ENCODE data around the gene NKD2. TPM values are rescaled to one million over a fixed set of nuclear protein-coding genes. Genes with fewer than 3 reads are reported as not detected.

The NKD2 gene
- total RNA-seq, 1 donor from 2014 or later = 1.8 TPM

GRCh38 chr5:1009359-1010180 is 968 bp downstream of the NKD2 start:
- Mint-ChIP-seq H3K4me1 (ENCODE audit: unreplicated experiment) (peaks cover 8% of the 10 kb centered on the region), H3K27me3 (ENCODE audit: unreplicated experiment) (peaks cover 21% of the 10 kb centered on the region), H3K36me3 (ENCODE audit: low read depth, unreplicated experiment) (no peaks in the 10 kb centered on the region), H3K27ac (ENCODE audit: unreplicated experiment) (no peak overlapping the region), H3K4me3 (ENCODE audit: unreplicated experiment) (peak overlapping the region; percentile 25), H3K9me3 (ENCODE audit: unreplicated experiment) (no peaks in the 10 kb centered on the region)
- no peak for TF ChIP-seq CTCF (IDR thresholded peaks at IDR 0.05; ENCODE audit: unreplicated experiment)
- no peak for DNase-seq (ENCODE audit: low spot score)

- Mint-ChIP-seq H3K9me3 (ENCODE audit: unreplicated experiment) (no peaks in the 10 kb centered on the region), H3K4me3 (ENCODE audit: unreplicated experiment) (peak overlapping the region; percentile 25), H3K4me1 (ENCODE audit: unreplicated experiment) (peaks cover 8% of the 10 kb centered on the region), H3K27me3 (ENCODE audit: unreplicated experiment) (peaks cover 21% of the 10 kb centered on the region), H3K36me3 (ENCODE audit: low read depth, unreplicated experiment) (no peaks in the 10 kb centered on the region), H3K27ac (ENCODE audit: unreplicated experiment) (no peak overlapping the region)
- DNase-seq (ENCODE audit: low spot score) = no peak
- no peak for TF ChIP-seq CTCF (IDR thresholded peaks at IDR 0.05; ENCODE audit: unreplicated experiment)
These were observed 1.5 kb downstream of the NKD2 start for GRCh38 chr5:1010181-1010510.

GRCh38 chr5:1010641-1011046 is 2.0 kb downstream of the NKD2 start:
- no peak overlapping the region for H3K27ac Mint-ChIP-seq (ENCODE audit: unreplicated experiment)
- TF ChIP-seq CTCF (IDR thresholded peaks at IDR 0.05; ENCODE audit: unreplicated experiment) = no peak
- H3K4me1 Mint-ChIP-seq (ENCODE audit: unreplicated experiment) = peaks cover 8% of the 10 kb centered on the region
- DNase-seq (ENCODE audit: low spot score) = no peak
- no peaks in the 10 kb centered on the region for H3K36me3 Mint-ChIP-seq (ENCODE audit: low read depth, unreplicated experiment)
- no peaks in the 10 kb centered on the region for H3K9me3 Mint-ChIP-seq (ENCODE audit: unreplicated experiment)
- no peak overlapping the region for H3K4me3 Mint-ChIP-seq (ENCODE audit: unreplicated experiment)
- peaks cover 21% of the 10 kb centered on the region for H3K27me3 Mint-ChIP-seq (ENCODE audit: unreplicated experiment)

GRCh38 chr5:1011226-1011631 is 2.6 kb downstream of the NKD2 start:
- H3K27me3 Mint-ChIP-seq (ENCODE audit: unreplicated experiment) = peaks cover 21% of the 10 kb centered on the region
- H3K4me3 Mint-ChIP-seq (ENCODE audit: unreplicated experiment) = no peak overlapping the region
- no peaks in the 10 kb centered on the region for H3K9me3 Mint-ChIP-seq (ENCODE audit: unreplicated experiment)
- peak; percentile 66 for TF ChIP-seq CTCF (IDR thresholded peaks at IDR 0.05; ENCODE audit: unreplicated experiment)
- DNase-seq (ENCODE audit: low spot score) = peak; percentile 69
- peak overlapping the region; percentile 54 for H3K27ac Mint-ChIP-seq (ENCODE audit: unreplicated experiment)
- H3K36me3 Mint-ChIP-seq (ENCODE audit: low read depth, unreplicated experiment) = no peaks in the 10 kb centered on the region
- peaks cover 6% of the 10 kb centered on the region for H3K4me1 Mint-ChIP-seq (ENCODE audit: unreplicated experiment)

- H3K4me3 Mint-ChIP-seq (ENCODE audit: unreplicated experiment) = no peak overlapping the region
- DNase-seq (ENCODE audit: low spot score) = no peak
- H3K4me1 Mint-ChIP-seq (ENCODE audit: unreplicated experiment) = peaks cover 6% of the 10 kb centered on the region
- H3K27me3 Mint-ChIP-seq (ENCODE audit: unreplicated experiment) = peaks cover 21% of the 10 kb centered on the region
- H3K9me3 Mint-ChIP-seq (ENCODE audit: unreplicated experiment) = no peaks in the 10 kb centered on the region
- H3K27ac Mint-ChIP-seq (ENCODE audit: unreplicated experiment) = no peak overlapping the region
- H3K36me3 Mint-ChIP-seq (ENCODE audit: low read depth, unreplicated experiment) = no peaks in the 10 kb centered on the region
- TF ChIP-seq CTCF (IDR thresholded peaks at IDR 0.05; ENCODE audit: unreplicated experiment) = no peak
These were observed 3.2 kb downstream of the NKD2 start for GRCh38 chr5:1011741-1012312.
